ENCODE data around the gene MFRP.

Gene MFRP

GRCh38 chr11:119361941-119362725, 15.6 kb upstream of the MFRP start:
- peak overlapping the region; percentile 51 for H3K4me3 ChIP-seq (ENCODE audit: low read depth, low read length)
- DNase-seq (ENCODE audit: low read depth), result no peak

DNA sequence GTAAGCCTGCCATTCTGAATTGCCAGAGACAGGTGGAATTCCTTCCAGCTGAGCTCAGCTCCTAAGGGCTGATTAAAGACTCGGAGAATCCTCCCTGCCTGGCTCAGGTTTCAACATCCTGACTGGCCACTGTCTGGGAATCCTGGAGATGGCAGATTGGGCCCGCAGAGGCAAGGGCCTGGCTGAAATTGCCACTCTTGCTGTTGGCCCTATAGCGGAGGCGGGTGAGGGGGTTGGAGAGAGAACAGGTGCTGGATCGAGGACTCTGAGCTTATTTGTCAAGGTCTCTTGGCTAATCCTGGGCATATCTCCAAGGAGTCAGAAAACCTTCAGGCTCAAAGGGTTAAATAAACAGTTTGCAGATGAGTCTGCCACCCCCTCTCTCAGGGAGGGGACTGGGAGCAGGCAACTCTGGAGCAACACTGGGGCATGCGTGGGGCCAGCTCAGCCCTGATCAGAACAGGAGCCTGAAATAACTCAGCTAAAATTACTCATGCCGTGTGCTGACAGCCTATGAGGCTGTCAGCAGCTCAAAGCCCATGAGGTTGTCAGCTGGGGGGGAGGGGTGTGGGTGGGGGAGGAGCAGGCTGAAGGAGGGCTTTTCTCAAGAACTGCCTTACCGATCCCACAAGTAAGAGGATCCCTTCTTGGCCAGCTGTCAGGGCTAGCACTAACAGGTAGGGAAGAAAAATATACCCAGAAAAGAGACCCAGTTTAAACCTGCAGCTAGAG, 14.7 kb upstream of the MFRP start:
- peak; percentile 86 for DNase-seq (ENCODE audit: low read depth)
- peak overlapping the region; percentile 16 for H3K4me3 ChIP-seq (ENCODE audit: low read depth, low read length)

- DNase-seq (ENCODE audit: low read depth), result no peak
- H3K4me3 ChIP-seq (ENCODE audit: low read depth, low read length), result no peak overlapping the region
Measured at GRCh38 chr11:119359365-119360214, 13.1 kb upstream of the MFRP start.

DNA sequence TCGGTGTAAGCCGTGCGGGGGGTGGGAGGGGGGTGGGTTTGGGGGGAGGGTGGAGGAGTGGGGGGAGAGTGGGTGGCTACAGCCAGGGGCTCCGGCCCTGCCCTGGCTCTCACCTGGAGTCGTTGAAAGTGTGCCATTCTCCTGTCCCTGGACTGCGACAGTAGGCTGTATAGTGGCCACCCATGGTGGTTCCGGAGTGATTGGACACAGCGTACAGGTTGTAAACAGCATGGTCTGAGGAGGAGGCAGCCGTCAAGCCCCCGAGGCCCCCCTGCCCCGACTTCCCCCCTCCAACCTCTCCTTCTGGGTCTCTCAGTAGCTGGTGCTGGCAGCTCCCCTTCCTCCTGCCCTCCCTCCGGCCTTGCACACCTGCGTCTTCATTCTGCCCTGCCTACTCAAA, 10.6 kb upstream of the MFRP start:
- peak overlapping the region; percentile 49 for H3K4me3 ChIP-seq (ENCODE audit: low read depth, low read length)
- DNase-seq (ENCODE audit: low read depth), result no peak

- DNase-seq (ENCODE audit: low read depth), result no peak
- peak overlapping the region; percentile 49 for H3K4me3 ChIP-seq (ENCODE audit: low read depth, low read length)
Measured at GRCh38 chr11:119356349-119357031, 10.0 kb upstream of the MFRP start.

GRCh38 chr11:119355091-119355843, 8.8 kb upstream of the MFRP start:
- DNase-seq (ENCODE audit: low read depth), result no peak
- H3K4me3 ChIP-seq (ENCODE audit: low read depth, low read length), result no peak overlapping the region

GRCh38 chr11:119352857-119353260, 6.4 kb upstream of the MFRP start:
- DNase-seq (ENCODE audit: low read depth), result no peak
- H3K4me3 ChIP-seq (ENCODE audit: low read depth, low read length), result no peak overlapping the region

GRCh38 chr11:119351232-119351631, 4.7 kb upstream of the MFRP start:
- no peak for DNase-seq (ENCODE audit: low read depth)
- no peak overlapping the region for H3K4me3 ChIP-seq (ENCODE audit: low read depth, low read length)

DNA sequence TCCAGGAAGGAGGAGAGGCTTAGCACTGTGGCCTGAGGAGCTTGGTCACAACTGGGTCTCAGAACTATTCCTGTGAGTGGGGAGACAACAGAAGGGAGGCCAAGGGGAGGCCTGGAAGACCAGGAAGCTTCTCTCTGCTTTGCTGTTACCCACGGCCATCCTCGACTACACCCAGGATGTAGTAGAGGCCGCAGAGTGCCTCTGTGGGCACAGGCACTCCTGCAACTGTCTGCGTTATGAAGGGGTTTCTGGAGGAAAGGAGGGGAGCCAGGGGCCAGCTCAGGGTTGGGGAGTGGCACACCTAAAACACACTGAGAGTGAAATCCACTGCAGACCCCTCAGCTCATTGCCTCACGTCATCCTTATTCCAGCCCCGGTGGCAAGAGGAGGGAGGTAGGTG, 3.8 kb upstream of the MFRP start:
- H3K4me3 ChIP-seq (ENCODE audit: low read depth, low read length), result no peak overlapping the region
- DNase-seq (ENCODE audit: low read depth), result no peak

DNA sequence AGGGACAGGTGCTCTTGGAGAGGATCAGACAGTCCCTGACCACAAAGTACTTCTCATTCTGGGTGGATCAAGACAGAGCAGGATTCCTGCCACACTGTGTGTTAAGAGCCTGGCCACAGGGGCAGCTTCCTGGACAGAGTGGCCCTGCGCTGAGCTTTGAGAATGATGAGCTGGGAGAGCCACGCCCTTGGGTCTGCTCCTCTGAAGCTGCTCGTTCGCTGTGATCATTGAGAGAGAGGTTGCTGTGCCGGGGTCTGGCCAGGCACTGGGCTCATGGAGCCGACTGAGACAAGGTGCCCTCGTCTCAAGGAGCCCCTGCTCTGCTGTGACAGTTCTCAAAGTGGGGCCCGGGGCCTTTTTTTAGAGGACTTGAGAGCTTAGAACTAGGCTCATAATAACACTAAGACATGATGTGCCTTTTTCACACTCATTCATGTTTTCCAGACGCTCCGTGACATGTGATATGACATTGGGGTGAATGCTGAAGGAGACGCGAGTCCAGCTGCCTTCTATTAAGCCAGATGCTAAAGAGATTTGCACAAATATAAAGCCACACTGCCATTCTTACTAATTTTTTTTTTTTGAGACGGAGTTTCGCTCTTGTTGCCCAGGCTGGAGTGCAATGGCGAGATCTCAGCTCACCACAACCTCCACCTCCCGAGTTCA, 1.6 kb upstream of the MFRP start:
- DNase-seq (ENCODE audit: low read depth), result no peak
- no peak overlapping the region for H3K4me3 ChIP-seq (ENCODE audit: low read depth, low read length)

GRCh38 chr11:119347242-119347641, 737 bp upstream of the MFRP start:
- H3K4me3 ChIP-seq (ENCODE audit: low read depth, low read length), result no peak overlapping the region
- DNase-seq (ENCODE audit: low read depth), result no peak

DNA sequence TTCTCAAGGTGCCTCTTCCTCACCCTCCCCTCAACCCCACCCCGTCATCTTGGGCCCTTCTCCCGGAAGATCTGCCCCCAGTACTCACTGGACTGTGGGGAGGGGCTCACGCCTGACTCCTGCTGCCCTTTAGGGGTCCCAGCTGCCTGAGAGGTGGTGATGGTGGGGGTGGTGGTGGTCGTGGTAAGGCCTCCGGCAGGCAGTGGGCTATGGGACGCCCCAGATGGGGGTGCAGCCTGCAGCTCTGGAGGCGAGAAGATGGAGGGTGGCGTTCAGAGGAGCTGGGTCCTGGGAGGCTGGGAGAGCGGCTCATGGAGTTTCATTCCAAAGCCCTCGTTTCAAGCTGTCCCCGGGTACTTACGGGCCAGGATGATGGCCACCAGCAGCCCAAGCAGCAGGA, 820 bp downstream of the MFRP start:
- H3K4me3 ChIP-seq (ENCODE audit: low read depth, low read length), result no peak overlapping the region
- no peak for DNase-seq (ENCODE audit: low read depth)

- DNase-seq (ENCODE audit: low read depth), result no peak
- no peak overlapping the region for H3K4me3 ChIP-seq (ENCODE audit: low read depth, low read length)
Measured at GRCh38 chr11:119344291-119345010, 2.1 kb downstream of the MFRP start.

DNA sequence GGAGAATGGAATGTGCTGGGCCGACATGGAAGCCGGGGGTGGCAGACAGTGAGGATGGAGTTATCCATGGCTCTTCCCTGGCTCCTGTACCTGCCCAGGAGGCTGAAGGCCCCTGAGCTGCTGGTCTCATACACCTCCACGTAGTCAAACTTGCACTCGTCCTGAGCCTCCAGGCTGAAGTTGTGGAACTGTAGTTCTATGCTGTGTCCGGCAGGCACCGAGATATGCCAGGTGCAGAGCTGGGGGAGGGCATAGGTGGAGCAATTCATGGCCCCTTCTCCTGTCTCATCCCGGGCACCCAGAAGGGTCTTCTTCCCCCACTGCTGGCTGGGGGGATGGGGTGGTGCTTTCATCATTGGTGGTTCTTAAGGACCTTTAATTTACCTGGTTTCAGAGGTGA, 2.8 kb downstream of the MFRP start:
- H3K4me3 ChIP-seq (ENCODE audit: low read depth, low read length), result no peak overlapping the region

GRCh38 chr11:119342362-119343130, 4.0 kb downstream of the MFRP start:
- no peak for DNase-seq (ENCODE audit: low read depth)
- no peak overlapping the region for H3K4me3 ChIP-seq (ENCODE audit: low read depth, low read length)

More for the DNA sequence above, 2.8 kb downstream of the MFRP start:
- DNase-seq (ENCODE audit: low read depth), result no peak

GRCh38 chr11:119342023-119342300, 4.5 kb downstream of the MFRP start:
- no peak overlapping the region for H3K4me3 ChIP-seq (ENCODE audit: low read depth, low read length)
- no peak for DNase-seq (ENCODE audit: low read depth)
